ENCODE data around the gene KMT2D.
A peak's percentile ranks its signal among the peaks of the same experiment; 100 is the strongest.

KMT2D gene

DNA sequence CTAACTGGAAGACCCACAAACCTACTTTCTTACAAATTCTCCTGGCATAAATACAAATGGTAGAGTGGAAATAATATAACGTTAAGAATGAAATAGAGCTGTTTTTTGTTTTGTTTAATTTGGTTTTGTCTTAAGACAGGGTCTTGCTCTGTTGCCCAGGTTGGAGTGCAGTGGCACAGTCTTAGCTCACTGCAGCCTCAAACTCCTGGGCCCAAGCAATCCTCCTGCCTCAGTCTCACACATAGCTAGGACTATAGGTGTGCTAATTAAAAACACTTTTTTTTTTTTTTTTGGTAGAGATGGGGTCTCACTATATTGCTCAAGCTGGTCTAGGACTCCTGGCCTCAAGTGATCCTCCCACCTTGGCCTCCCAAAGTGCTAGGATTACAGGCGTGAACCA, 38.1 kb upstream of the KMT2D start:
- Histone ChIP-seq H4K20me1 (peaks cover 49 to 92% (median 63%) of the 10 kb centered on the region in 11 experiments), H3K4me1 (peaks cover 19 to 41% (median 29%) of the 10 kb centered on the region in 10 experiments), H3K4me3 (no peak overlapping the region), H3K4me2 (no peak overlapping the region), H3K27me3 (peaks cover 33 to 44% (median 41%) of the 10 kb centered on the region in 11 experiments), H3K9ac (no peak overlapping the region), H3K9me3 (replicated peaks in 1 of 11) (no peaks in the 10 kb centered on the region), H3K27ac (no peak overlapping the region), H3K36me3 (peaks cover 80 to 86% (median 83%) of the 10 kb centered on the region in 11 experiments)
- TF ChIP-seq Cebpa-rat (IDR thresholded peaks at IDR 0.05), result no peak

DNA sequence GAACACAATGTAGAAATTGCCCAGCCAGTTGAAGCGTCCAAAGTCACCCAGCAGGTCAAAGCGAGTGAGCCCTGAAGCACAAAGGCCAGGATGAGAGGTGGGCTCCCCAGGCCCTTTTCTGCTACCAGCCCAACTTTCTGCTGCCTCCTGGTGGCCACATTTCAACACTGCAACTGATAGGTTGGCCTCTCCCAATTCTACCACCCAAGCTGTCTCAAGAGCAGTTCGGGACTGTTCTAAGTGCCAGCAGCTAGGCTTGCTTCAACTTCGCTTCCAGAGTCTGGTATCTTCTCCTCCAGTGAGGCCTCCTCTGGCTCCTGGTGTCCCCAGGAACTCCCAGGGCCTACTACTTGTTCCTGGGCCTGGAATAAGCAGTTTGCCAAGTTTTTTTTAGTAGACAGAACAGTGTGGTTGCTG, 37.4 kb upstream of the KMT2D start:
- TF ChIP-seq Cebpa-rat (IDR thresholded peaks at IDR 0.05), result no peak
- H3K27ac ChIP-seq, result no peak overlapping the region
- H3K27me3 ChIP-seq, result peaks cover 40 to 50% (median 47%) of the 10 kb centered on the region in 11 experiments
- no peak overlapping the region for H3K9ac ChIP-seq
- peaks cover 15 to 36% (median 26%) of the 10 kb centered on the region in 10 experiments for H3K4me1 ChIP-seq
- H3K36me3 ChIP-seq, result peaks cover 73 to 80% (median 77%) of the 10 kb centered on the region in 11 experiments
- H3K4me3 ChIP-seq, result no peak overlapping the region
- H4K20me1 ChIP-seq, result peaks cover 47 to 91% (median 63%) of the 10 kb centered on the region in 11 experiments
- no peaks in the 10 kb centered on the region for H3K9me3 ChIP-seq (replicated peaks in 1 of 11)
- H3K4me2 ChIP-seq, result no peak overlapping the region

- peaks cover 47 to 57% (median 54%) of the 10 kb centered on the region in 11 experiments for H3K27me3 ChIP-seq
- peaks cover 67 to 73% (median 70%) of the 10 kb centered on the region in 11 experiments for H3K36me3 ChIP-seq
- H3K4me1 ChIP-seq, result peaks cover 20 to 35% (median 27%) of the 10 kb centered on the region in 10 experiments
- H3K9ac ChIP-seq, result no peak overlapping the region
- no peak overlapping the region for H3K4me2 ChIP-seq
- H3K9me3 ChIP-seq (replicated peaks in 1 of 11), result no peaks in the 10 kb centered on the region
- no peak overlapping the region for H3K27ac ChIP-seq
- TF ChIP-seq Cebpa-rat (IDR thresholded peaks at IDR 0.05), result no peak
- peaks cover 40 to 91% (median 63%) of the 10 kb centered on the region in 11 experiments; a peak in 21 of 22 replicates for H4K20me1 ChIP-seq
- no peak overlapping the region for H3K4me3 ChIP-seq
Observed at GRCh38 chr12:49097381-49097780, 36.8 kb upstream of the KMT2D start.

DNA sequence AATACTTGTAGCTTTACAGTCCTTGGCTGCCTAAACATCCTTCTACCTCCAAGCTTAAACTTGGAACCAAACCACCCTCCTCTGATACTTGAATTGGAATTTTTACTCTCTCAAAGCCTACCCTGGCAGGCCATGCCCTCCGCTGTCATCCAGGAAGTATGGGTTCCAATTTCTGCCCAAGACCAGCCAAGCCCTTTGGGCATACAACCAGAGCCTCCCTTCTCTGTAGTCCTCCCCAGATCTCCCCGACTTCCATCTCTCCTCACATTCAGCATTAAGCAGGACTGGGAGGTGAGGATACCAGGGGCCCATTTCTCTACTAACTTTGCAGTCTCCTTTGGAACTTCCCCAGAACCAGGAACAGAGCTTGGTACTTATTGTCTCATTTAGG, 34.4 kb upstream of the KMT2D start:
- no peaks in the 10 kb centered on the region for H3K9me3 ChIP-seq (replicated peaks in 1 of 11)
- H3K27ac ChIP-seq, result no peak overlapping the region
- TF ChIP-seq Cebpa-rat (IDR thresholded peaks at IDR 0.05), result no peak
- H3K4me2 ChIP-seq, result peak overlapping the region in 7 of 11 experiments; percentile 18 to 68 (median 53); a peak in 8 of 22 replicates
- H3K4me1 ChIP-seq, result peaks cover 33 to 50% (median 42%) of the 10 kb centered on the region in 10 experiments
- H3K27me3 ChIP-seq, result peaks cover 71 to 81% (median 78%) of the 10 kb centered on the region in 11 experiments
- H3K9ac ChIP-seq, result no peak overlapping the region
- peaks cover 26 to 94% (median 80%) of the 10 kb centered on the region in 11 experiments; a peak in 21 of 22 replicates for H4K20me1 ChIP-seq
- peaks cover 42 to 49% (median 46%) of the 10 kb centered on the region in 11 experiments for H3K36me3 ChIP-seq
- H3K4me3 ChIP-seq, result no peak overlapping the region

- H4K20me1 ChIP-seq, result peaks cover 26 to 99% (median 86%) of the 10 kb centered on the region in 11 experiments; a peak in 21 of 22 replicates
- no peak for TF ChIP-seq Cebpa-rat (IDR thresholded peaks at IDR 0.05)
- peaks cover 39 to 56% (median 47%) of the 10 kb centered on the region in 10 experiments for H3K4me1 ChIP-seq
- H3K27ac ChIP-seq, result no peak within 1 kb of the TSS
- peaks cover 77 to 87% (median 84%) of the 10 kb centered on the region in 11 experiments for H3K27me3 ChIP-seq
- peaks cover 36 to 43% (median 40%) of the 10 kb centered on the region in 11 experiments for H3K36me3 ChIP-seq
- peak within 1 kb of the TSS in 3 of 10 experiments; percentile 2 to 11 (median 8); a peak in 3 of 20 replicates for H3K4me3 ChIP-seq
- H3K4me2 ChIP-seq, result peak within 1 kb of the TSS; percentile 18 to 68 (median 52); a peak in 21 of 22 replicates
- H3K9ac ChIP-seq, result no peak within 1 kb of the TSS
- no peaks in the 10 kb centered on the region for H3K9me3 ChIP-seq (replicated peaks in 1 of 11)
Observed at GRCh38 chr12:49094160-49094974, 33.8 kb upstream of the KMT2D start, which contains the start of gene DHH. Gene DHH, minus strand, starts transcription at chr12:49094801. Its CDS starts 289 bp downstream, at chr12:49094512.

DNA sequence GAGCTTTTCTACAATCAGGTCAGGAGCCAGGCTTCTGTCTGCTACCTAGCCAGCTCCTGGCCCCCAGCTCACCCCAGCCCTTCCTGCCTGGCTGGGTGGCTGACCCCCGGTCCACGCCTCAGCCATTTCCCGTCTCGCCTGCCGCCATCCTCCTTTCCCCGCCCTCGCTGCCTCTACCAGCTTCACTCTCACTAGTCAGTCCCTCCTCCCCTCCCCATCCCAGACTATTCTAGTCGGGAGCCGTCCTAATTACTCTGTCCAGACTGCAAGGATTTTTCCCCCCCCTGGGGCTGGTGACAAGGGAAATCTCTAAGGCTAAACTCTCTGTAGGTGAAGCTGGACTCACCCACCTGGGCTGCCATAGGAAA, 33.2 kb upstream of the KMT2D start:
- no peak for TF ChIP-seq Cebpa-rat (IDR thresholded peaks at IDR 0.05)
- peak overlapping the region in 2 of 10 experiments; percentile 2 to 11; a peak in 2 of 20 replicates for H3K4me3 ChIP-seq
- H4K20me1 ChIP-seq, result peaks cover 26 to 99% (median 92%) of the 10 kb centered on the region in 11 experiments; a peak in 21 of 22 replicates
- H3K9ac ChIP-seq, result no peak overlapping the region
- peaks cover 30 to 37% (median 34%) of the 10 kb centered on the region in 11 experiments for H3K36me3 ChIP-seq
- H3K27me3 ChIP-seq, result peaks cover 83 to 93% (median 90%) of the 10 kb centered on the region in 11 experiments
- no peak overlapping the region for H3K27ac ChIP-seq
- H3K9me3 ChIP-seq (replicated peaks in 1 of 11), result no peaks in the 10 kb centered on the region
- peaks cover 39 to 62% (median 52%) of the 10 kb centered on the region in 10 experiments for H3K4me1 ChIP-seq
- H3K4me2 ChIP-seq, result peak overlapping the region in 9 of 11 experiments; percentile 18 to 68 (median 45); a peak in 13 of 22 replicates

DNA sequence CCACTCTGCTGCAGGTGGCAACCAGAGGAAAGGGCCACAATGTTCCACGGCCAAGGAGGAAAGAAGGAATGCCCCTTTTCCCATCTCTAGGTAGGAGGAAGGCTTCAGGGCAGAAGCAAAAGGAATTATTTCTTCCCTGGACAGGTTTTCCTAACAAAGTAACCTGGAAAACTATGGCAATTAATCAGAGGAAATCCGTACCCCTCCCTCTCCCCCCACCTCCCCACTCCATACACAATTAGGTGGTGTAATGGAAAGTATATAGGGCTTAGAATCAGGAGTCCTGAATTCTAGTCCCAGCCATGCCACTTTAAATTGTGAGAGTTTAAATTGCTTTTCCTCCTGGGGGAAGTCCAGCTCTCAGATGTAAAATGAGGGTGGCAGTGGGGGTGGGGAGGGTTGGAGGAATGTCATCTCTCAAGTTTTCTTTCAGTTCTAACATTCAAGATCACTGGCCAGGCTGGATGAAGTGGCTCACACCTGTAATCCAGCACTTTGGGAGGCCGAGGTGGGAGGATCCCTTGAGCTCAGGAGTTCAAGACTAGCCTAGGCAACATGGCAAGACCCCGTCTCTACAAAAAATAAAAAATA, 32.3 kb upstream of the KMT2D start:
- H3K36me3 ChIP-seq, result peaks cover 22 to 28% (median 25%) of the 10 kb centered on the region in 11 experiments
- H3K4me3 ChIP-seq, result peak overlapping the region in 5 of 10 experiments; percentile 39 to 57 (median 47); a peak in 6 of 20 replicates
- peaks cover 21 to 95% (median 89%) of the 10 kb centered on the region in 11 experiments; a peak in 21 of 22 replicates for H4K20me1 ChIP-seq
- H3K9me3 ChIP-seq (replicated peaks in 1 of 11), result no peaks in the 10 kb centered on the region
- H3K27ac ChIP-seq, result no peak overlapping the region
- peaks cover 45 to 71% (median 59%) of the 10 kb centered on the region in 10 experiments for H3K4me1 ChIP-seq
- no peak for TF ChIP-seq Cebpa-rat (IDR thresholded peaks at IDR 0.05)
- H3K27me3 ChIP-seq, result peaks cover 88 to 97% (median 96%) of the 10 kb centered on the region in 11 experiments
- peak overlapping the region; percentile 79 to 100 (median 93); a peak in 21 of 22 replicates for H3K4me2 ChIP-seq
- no peak overlapping the region for H3K9ac ChIP-seq

- peaks cover 15 to 22% (median 19%) of the 10 kb centered on the region in 11 experiments for H3K36me3 ChIP-seq
- H3K9me3 ChIP-seq (replicated peaks in 1 of 11), result no peaks in the 10 kb centered on the region
- peak overlapping the region; percentile 79 to 100 (median 93) for H3K4me2 ChIP-seq
- peaks cover 45 to 73% (median 60%) of the 10 kb centered on the region in 10 experiments for H3K4me1 ChIP-seq
- H3K4me3 ChIP-seq, result peak overlapping the region; percentile 39 to 67 (median 48)
- peak overlapping the region in 5 of 11 experiments; percentile 15 to 50 (median 28); a peak in 6 of 22 replicates for H3K9ac ChIP-seq
- H4K20me1 ChIP-seq, result peaks cover 14 to 88% (median 83%) of the 10 kb centered on the region in 11 experiments; a peak in 20 of 22 replicates
- H3K27ac ChIP-seq, result no peak overlapping the region
- TF ChIP-seq Cebpa-rat (IDR thresholded peaks at IDR 0.05), result no peak
- H3K27me3 ChIP-seq, result peaks cover 88 to 94% (median 90%) of the 10 kb centered on the region in 11 experiments
Observed at GRCh38 chr12:49092086-49092815, 31.7 kb upstream of the KMT2D start.

All from BLaER1 treated with 17β-estradiol and CSF1 and Interleukin-3, amounts not matched to agents 10 nM and 100 nM (cell line).